ENCODE measurements around the gene VIPR2. TPM values are rescaled to one million over a fixed set of nuclear protein-coding genes. Genes with fewer than 3 reads are reported as not detected.

Gene VIPR2
- total and polyA plus RNA-seq, 2 of the 13 experiments (the other 11 are each of a cell fraction or from before 2014, with no cell fraction given): not detected

- peaks cover 5 to 12% of the 10 kb centered on the region in 2 experiments; a peak in 3 of 5 replicates for H3K27me3 ChIP-seq (ENCODE audit: control insufficient read depth in 1 of 2, insufficient read depth in 2 of 2, low read length in 2 of 2)
- no peak for FAIRE-seq
- CTCF ChIA-PET (ENCODE audit: low intra/inter-chr PET ratio, low total read pairs): no interaction called here
- no peak overlapping the region for H3K4me3 ChIP-seq (replicated peaks in 1 of 3; ENCODE audit: insufficient read depth in 1 of 3, low read depth in 2 of 3, low read length in 3 of 3)
- H3K4me2 ChIP-seq (ENCODE audit: low read depth, low read length): no peak overlapping the region
- ATAC-seq: no peak
- intact Hi-C loops (cut with micrococcal nuclease; ENCODE audit: unreplicated experiment) (no loop called here), in situ Hi-C loops (cut with HindIII; ENCODE audit: extremely low pct_ligation_motif_present, low pct_unique_long_range_greater_than_20kb) (no loop called here)
- H2AFZ ChIP-seq (ENCODE audit: low read length): no peak overlapping the region
- H3K79me2 ChIP-seq (ENCODE audit: insufficient read depth, low read length): no peaks in the 10 kb centered on the region
- no TSS peak for BruUV-seq (replicated peaks)
- H3K27ac ChIP-seq (ENCODE audit: extremely low read length, insufficient read depth, low read length): no peak overlapping the region
- no peak overlapping the region for H3K9ac ChIP-seq (ENCODE audit: insufficient read depth, low read depth, low read length)
- no peak for TF ChIP-seq REL (CRISPR knock-in tag; conservative IDR thresholded peaks at IDR 0.05)
- TF ChIP-seq GTF3A (CRISPR knock-in tag; conservative IDR thresholded peaks at IDR 0.05): no peak
- TF ChIP-seq ZNF33A (CRISPR knock-in tag; IDR thresholded peaks at IDR 0.05; ENCODE audit: borderline replicate concordance): no peak
- TF ChIP-seq ZSCAN25 (CRISPR knock-in tag; IDR thresholded peaks at IDR 0.05): no peak
- no peak for TF ChIP-seq ATF7 (IDR thresholded peaks at IDR 0.05)
- no peak for TF ChIP-seq ATF7 (CRISPR knock-in tag; IDR thresholded peaks at IDR 0.05)
- TF ChIP-seq, protein P1, sequence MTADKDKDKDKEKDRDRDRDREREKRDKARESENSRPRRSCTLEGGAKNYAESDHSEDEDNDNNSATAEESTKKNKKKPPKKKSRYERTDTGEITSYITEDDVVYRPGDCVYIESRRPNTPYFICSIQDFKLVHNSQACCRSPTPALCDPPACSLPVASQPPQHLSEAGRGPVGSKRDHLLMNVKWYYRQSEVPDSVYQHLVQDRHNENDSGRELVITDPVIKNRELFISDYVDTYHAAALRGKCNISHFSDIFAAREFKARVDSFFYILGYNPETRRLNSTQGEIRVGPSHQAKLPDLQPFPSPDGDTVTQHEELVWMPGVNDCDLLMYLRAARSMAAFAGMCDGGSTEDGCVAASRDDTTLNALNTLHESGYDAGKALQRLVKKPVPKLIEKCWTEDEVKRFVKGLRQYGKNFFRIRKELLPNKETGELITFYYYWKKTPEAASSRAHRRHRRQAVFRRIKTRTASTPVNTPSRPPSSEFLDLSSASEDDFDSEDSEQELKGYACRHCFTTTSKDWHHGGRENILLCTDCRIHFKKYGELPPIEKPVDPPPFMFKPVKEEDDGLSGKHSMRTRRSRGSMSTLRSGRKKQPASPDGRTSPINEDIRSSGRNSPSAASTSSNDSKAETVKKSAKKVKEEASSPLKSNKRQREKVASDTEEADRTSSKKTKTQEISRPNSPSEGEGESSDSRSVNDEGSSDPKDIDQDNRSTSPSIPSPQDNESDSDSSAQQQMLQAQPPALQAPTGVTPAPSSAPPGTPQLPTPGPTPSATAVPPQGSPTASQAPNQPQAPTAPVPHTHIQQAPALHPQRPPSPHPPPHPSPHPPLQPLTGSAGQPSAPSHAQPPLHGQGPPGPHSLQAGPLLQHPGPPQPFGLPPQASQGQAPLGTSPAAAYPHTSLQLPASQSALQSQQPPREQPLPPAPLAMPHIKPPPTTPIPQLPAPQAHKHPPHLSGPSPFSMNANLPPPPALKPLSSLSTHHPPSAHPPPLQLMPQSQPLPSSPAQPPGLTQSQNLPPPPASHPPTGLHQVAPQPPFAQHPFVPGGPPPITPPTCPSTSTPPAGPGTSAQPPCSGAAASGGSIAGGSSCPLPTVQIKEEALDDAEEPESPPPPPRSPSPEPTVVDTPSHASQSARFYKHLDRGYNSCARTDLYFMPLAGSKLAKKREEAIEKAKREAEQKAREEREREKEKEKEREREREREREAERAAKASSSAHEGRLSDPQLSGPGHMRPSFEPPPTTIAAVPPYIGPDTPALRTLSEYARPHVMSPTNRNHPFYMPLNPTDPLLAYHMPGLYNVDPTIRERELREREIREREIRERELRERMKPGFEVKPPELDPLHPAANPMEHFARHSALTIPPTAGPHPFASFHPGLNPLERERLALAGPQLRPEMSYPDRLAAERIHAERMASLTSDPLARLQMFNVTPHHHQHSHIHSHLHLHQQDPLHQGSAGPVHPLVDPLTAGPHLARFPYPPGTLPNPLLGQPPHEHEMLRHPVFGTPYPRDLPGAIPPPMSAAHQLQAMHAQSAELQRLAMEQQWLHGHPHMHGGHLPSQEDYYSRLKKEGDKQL (CRISPR knock-in tag; IDR thresholded peaks at IDR 0.05; ENCODE audit: low read depth): no peak
- no peak for TF ChIP-seq ZSCAN9 (CRISPR knock-in tag; IDR thresholded peaks at IDR 0.05; ENCODE audit: borderline replicate concordance)
- no peak for TF ChIP-seq SMYD3 (CRISPR knock-in tag; IDR thresholded peaks at IDR 0.05)
- no peak for TF ChIP-seq ZNF766 (CRISPR knock-in tag; IDR thresholded peaks at IDR 0.05; ENCODE audit: borderline replicate concordance)
- no peak for TF ChIP-seq RNF2 (conservative IDR thresholded peaks at IDR 0.05; ENCODE audit: low read depth)
- no peak for TF ChIP-seq SAFB2 (CRISPR knock-in tag; IDR thresholded peaks at IDR 0.05; ENCODE audit: borderline replicate concordance, low read depth)
- no peak for TF ChIP-seq HOXD1 (CRISPR knock-in tag; IDR thresholded peaks at IDR 0.05)
- H3K9me3 ChIP-seq (ENCODE audit: low read length): peaks cover 27% of the 10 kb centered on the region
- WGBS (ENCODE audit: low lambda C conversion rate): 2% methylated on average over 2 of the region's 2 CpGs
- POLR2A ChIA-PET: no interaction called here
- no peak for DNase-seq (ENCODE audit: low spot score)
- no peaks in the 10 kb centered on the region for H3K36me3 ChIP-seq (replicated peaks in 1 of 2; ENCODE audit: control insufficient read depth in 1 of 2, insufficient read depth in 2 of 2, low read length in 2 of 2)
- peaks cover under 1% of the 10 kb centered on the region for H3K4me1 ChIP-seq (ENCODE audit: insufficient read depth, low read length)
- H4K20me1 ChIP-seq (ENCODE audit: insufficient read depth, low read length): no peaks in the 10 kb centered on the region
Observed at GRCh38 chr7:158988302-158988862, 156.3 kb downstream of the VIPR2 start.
